ENCODE measurements around the gene OXER1. TPM values are rescaled to one million over a fixed set of nuclear protein-coding genes. Genes with fewer than 3 reads are reported as not detected.

Gene OXER1
- not detected in 5 replicates for total RNA-seq (2022; extraction: Qiagen RNA extraction)

GRCh38 chr2:42764096-42764495, at the start of gene OXER1:
OXER1 (minus strand) TSS chr2:42764135; CDS start chr2:42764062, 73 bp downstream.

GRCh38 chr2:42792583-42793333, 28.8 kb upstream of the OXER1 start, which contains the start of gene HAAO:
HAAO (minus strand) TSS chr2:42792583; CDS start chr2:42792536, 47 bp downstream.

Other genes starting within 250 kb of the OXER1 start
- gene MTA3, start 195.5 kb downstream of the OXER1 start, total RNA-seq (2022; extraction: Qiagen RNA extraction): 31.3 to 35.1 TPM (median 33.2 TPM) in 5 replicates
- gene HAAO, start 28.4 kb upstream of the OXER1 start, total RNA-seq (2022; extraction: Qiagen RNA extraction): not detected in 5 replicates

Data from A549 treated with dexamethasone at 1 μM for 4 hours (cell line).